OCI-LY7 (cell line): ENCODE data around the gene UQCC5. TPM values are rescaled to one million over a fixed set of nuclear protein-coding genes. Genes with fewer than 3 reads are reported as not detected.

ENCODE experiments used
- BruUV-seq: library from RNA; stranded (reverse); fragments of 400-500 nt; replicated peaks from 2 replicates; lab custom pipeline; 2021; lab: Mats Ljungman, UMichigan
- CTCF ChIA-PET: fragments of 300-600 bp; sonication (Branson Sonifier 250); formaldehyde crosslinking; loops from one replicate; lab custom pipeline; 2022; ENCODE audit warnings: antibody characterized with exemption; ENCODE audit not compliant: unreplicated experiment; lab: Charles Lee
- POLR2A ChIA-PET: fragments of 300-600 bp; sonication (Branson Sonifier 250); formaldehyde crosslinking; loops from one replicate; lab custom pipeline; 2022; ENCODE audit warnings: antibody characterized with exemption; lab: Charles Lee
- DNase-seq: peaks from one replicate; pipeline ENCODE4 v3.0.0-alpha.2; 2015; ENCODE audit warnings: low spot score
- H2AFZ ChIP-seq: fragments of 200-600 bp; sonication (generic), shearing (Covaris generic); 2 replicates; pipeline ENCODE4 v1.6.1; 2014; ENCODE audit warnings: mild to moderate bottlenecking, antibody characterized with exemption, low read length, moderate library complexity
- H3K27ac ChIP-seq: fragments of 200-600 bp; sonication (generic); 2 replicates; pipeline ENCODE4 v1.5.1; 2014; ENCODE audit warnings: mixed run types, low read depth, mild to moderate bottlenecking, moderate library complexity, low read length, inconsistent platforms; ENCODE audit not compliant: poor library complexity, severe bottlenecking
- H3K36me3 ChIP-seq: fragments of 200-600 bp; sonication (generic); 2 replicates; pipeline ENCODE4 v1.6.1; 2014; ENCODE audit warnings: mild to moderate bottlenecking, antibody characterized with exemption, low read length, moderate library complexity, mixed read lengths; ENCODE audit not compliant: insufficient read depth
- H3K4me1 ChIP-seq: fragments of 200-600 bp; sonication (generic); 2 replicates; pipeline ENCODE4 v1.5.1; 2014; ENCODE audit warnings: mild to moderate bottlenecking, low read length; ENCODE audit not compliant: insufficient read depth, poor library complexity, severe bottlenecking
- H3K4me2 ChIP-seq: fragments of 200-600 bp; sonication (generic); 2 replicates; pipeline ENCODE4 v1.6.1; 2014; ENCODE audit warnings: mild to moderate bottlenecking, low read length
- H3K4me3 ChIP-seq: fragments of 200-600 bp; sonication (generic); 2 replicates; pipeline ENCODE4 v1.5.1; 2014; ENCODE audit warnings: mild to moderate bottlenecking, low read depth, low read length; ENCODE audit not compliant: poor library complexity, severe bottlenecking
- H3K79me2 ChIP-seq: fragments of 200-600 bp; sonication (generic); 2 replicates; pipeline ENCODE4 v1.6.1; 2016; ENCODE audit warnings: low read depth, mild to moderate bottlenecking, low read length, moderate library complexity, mixed read lengths; ENCODE audit not compliant: insufficient read depth
- H3K9me2 ChIP-seq: fragments of 200-600 bp; sonication (generic); 2 replicates; pipeline ENCODE4 v1.6.1; 2016; ENCODE audit warnings: mild to moderate bottlenecking, low read length, mixed read lengths; ENCODE audit not compliant: insufficient read depth
- H3K9me3 ChIP-seq: fragments of 200-600 bp; sonication (generic); 2 replicates; pipeline ENCODE4 v1.6.1; 2014; ENCODE audit warnings: mild to moderate bottlenecking, mixed run types, low read length, mixed read lengths
- H4K20me1 ChIP-seq: fragments of 200-600 bp; sonication (generic); 2 replicates; pipeline ENCODE4 v1.6.1; 2014; ENCODE audit warnings: mild to moderate bottlenecking, antibody characterized with exemption, low read length, moderate library complexity, mixed read lengths; ENCODE audit not compliant: insufficient read depth
- CTCF ChIP-seq: fragments of 200-600 bp; sonication (generic); conservative IDR thresholded peaks from 2 replicates; pipeline ENCODE4 v1.5.1; 2014; ENCODE audit warnings: mild to moderate bottlenecking, antibody characterized with exemption, low read length, moderate library complexity, mixed read lengths
- EZH2phosphoT487 ChIP-seq: fragments of 200-600 bp; sonication (generic); IDR thresholded peaks from 2 replicates; pipeline ENCODE4 v1.6.1; 2018; ENCODE audit warnings: low read depth, borderline replicate concordance, mild to moderate bottlenecking, mixed run types, antibody characterized with exemption, low read length, moderate library complexity, mixed read lengths
- intact Hi-C: fragments of 100-400 bp; cut with micrococcal nuclease; formaldehyde crosslinking; loops from one replicate; pipeline ENCODE4 v1.10.0; 2022; ENCODE audit not compliant: unreplicated experiment
- total RNA-seq, 2 experiments: library from RNA; depleted of rRNA in 1 of 2; stranded (reverse); fragments of >200 nt in 1 of 2; shearing (Covaris generic) in 1 of 2; gene quantifications; 2 replicates each; pipeline ENCODE4 v1.2.3, GENCODE V29; 2014 to 2022

Gene UQCC5
- total RNA-seq, 2 experiments from 2014 or later: 18.4 to 25.6 TPM

GRCh38 chr3:52498137-52499054, 38.0 kb upstream of the UQCC5 start:
- no peak for DNase-seq
- no peaks in the 10 kb centered on the region for H4K20me1 ChIP-seq
- intact Hi-C loops: no loop called here
- no peaks in the 10 kb centered on the region for H3K79me2 ChIP-seq
- no peak overlapping the region for H2AFZ ChIP-seq
- no peak overlapping the region for H3K27ac ChIP-seq
- no peaks in the 10 kb centered on the region for H3K36me3 ChIP-seq
- no peak for TF ChIP-seq EZH2phosphoT487
- TF ChIP-seq CTCF: no peak
- BruUV-seq: no TSS peak
- no peak overlapping the region for H3K4me3 ChIP-seq
- no peaks in the 10 kb centered on the region for H3K9me3 ChIP-seq
- H3K9me2 ChIP-seq: no peaks in the 10 kb centered on the region
- no peaks in the 10 kb centered on the region for H3K4me1 ChIP-seq
- ChIA-PET POLR2A (no interaction called here), CTCF (no interaction called here)
- no peak overlapping the region for H3K4me2 ChIP-seq

- no peak for TF ChIP-seq EZH2phosphoT487
- no peak for TF ChIP-seq CTCF
- no peaks in the 10 kb centered on the region for H3K4me1 ChIP-seq
- CTCF ChIA-PET: no interaction called here
- BruUV-seq: no TSS peak
- intact Hi-C loops: no loop called here
- no peaks in the 10 kb centered on the region for H3K9me3 ChIP-seq
- no peaks in the 10 kb centered on the region for H3K9me2 ChIP-seq
- no peak overlapping the region for H3K4me3 ChIP-seq
- no peak for DNase-seq
- no peak overlapping the region for H2AFZ ChIP-seq
- H3K36me3 ChIP-seq: no peaks in the 10 kb centered on the region
- no peaks in the 10 kb centered on the region for H4K20me1 ChIP-seq
- H3K27ac ChIP-seq: no peak overlapping the region
- POLR2A ChIA-PET: interaction anchor here (0.5 kb wide), 1 partner anchor 251 kb away, joined by 5 read pairs; no protein-coding TSS in a partner anchor
- no peaks in the 10 kb centered on the region for H3K79me2 ChIP-seq
- H3K4me2 ChIP-seq: no peak overlapping the region
Measured at GRCh38 chr3:52501046-52501445, 35.4 kb upstream of the UQCC5 start.

GRCh38 chr3:52502001-52502400, 34.4 kb upstream of the UQCC5 start:
- H4K20me1 ChIP-seq: no peaks in the 10 kb centered on the region
- CTCF ChIA-PET: no interaction called here
- H3K79me2 ChIP-seq: no peaks in the 10 kb centered on the region
- no peak for DNase-seq
- TF ChIP-seq EZH2phosphoT487 (no peak), CTCF (no peak)
- POLR2A ChIA-PET: interaction anchor here (0.6 to 0.7 kb wide), 2 partner anchors 35 to 42 kb away, joined by 4 read pairs; no protein-coding TSS in a partner anchor
- no peaks in the 10 kb centered on the region for H3K36me3 ChIP-seq
- H3K4me3 ChIP-seq: no peak overlapping the region
- no peaks in the 10 kb centered on the region for H3K4me1 ChIP-seq
- H3K9me2 ChIP-seq: no peaks in the 10 kb centered on the region
- H2AFZ ChIP-seq: no peak overlapping the region
- H3K9me3 ChIP-seq: no peaks in the 10 kb centered on the region
- BruUV-seq: no TSS peak
- no peak overlapping the region for H3K4me2 ChIP-seq
- H3K27ac ChIP-seq: no peak overlapping the region
- intact Hi-C loops: no loop called here
